Brain microvascular endothelial cell (primary cell): Measurements from ENCODE around the gene ARHGAP6.

Experiments
- DNase-seq: peaks from one replicate; pipeline ENCODE4 v3.0.0-alpha.2; 2020
- H3K27ac ChIP-seq: fragments of 250-450 bp; sonication (Bioruptor Pico); 2 replicates; pipeline ENCODE4 v1.5.1; 2020; ENCODE audit warnings: mild to moderate bottlenecking, moderate library complexity
- H3K27me3 ChIP-seq: fragments of 250-450 bp; sonication (Bioruptor Pico); replicated peaks from 2 replicates; pipeline ENCODE4 v1.5.1; 2020; ENCODE audit warnings: mild to moderate bottlenecking
- H3K36me3 ChIP-seq: fragments of 250-450 bp; sonication (Bioruptor Pico); replicated peaks from 2 replicates; pipeline ENCODE4 v1.5.1; 2020; ENCODE audit warnings: mild to moderate bottlenecking
- H3K4me3 ChIP-seq: 2 replicates; pipeline ENCODE4 v1.5.1; 2011; ENCODE audit warnings: low read depth, mild to moderate bottlenecking, control low read depth, low read length, moderate library complexity
- CTCF ChIP-seq: IDR thresholded peaks from 2 replicates; pipeline ENCODE4 v1.5.1; 2011; ENCODE audit warnings: low read depth, mild to moderate bottlenecking, moderate library complexity, low read length, control low read depth, inconsistent platforms; ENCODE audit errors: missing control alignments
- in situ Hi-C: cut with HindIII; loops from 2 replicates; pipeline ENCODE4 v1.10.0; 2017; ENCODE audit warnings: low sequenced_read_pairs, low pct_ligation_motif_present

The ARHGAP6 gene

GRCh38 chrX:11423949-11424348 is 241.8 kb downstream of the ARHGAP6 start:
- DNase-seq, result no peak
- H3K4me3 ChIP-seq, result no peak overlapping the region
- in situ Hi-C loops, result no loop called here
- TF ChIP-seq CTCF, result no peak
- no peaks in the 10 kb centered on the region for H3K36me3 ChIP-seq
- no peaks in the 10 kb centered on the region for H3K27me3 ChIP-seq
- H3K27ac ChIP-seq, result no peak overlapping the region

- no peak for TF ChIP-seq CTCF
- no peak overlapping the region for H3K4me3 ChIP-seq
- H3K27ac ChIP-seq, result no peak overlapping the region
- DNase-seq, result peak; percentile 72
- H3K27me3 ChIP-seq, result no peaks in the 10 kb centered on the region
- no peaks in the 10 kb centered on the region for H3K36me3 ChIP-seq
- in situ Hi-C loops, result no loop called here
Observed at GRCh38 chrX:11423362-11423818, 242.3 kb downstream of the ARHGAP6 start.

GRCh38 chrX:11422525-11422857 is 243.2 kb downstream of the ARHGAP6 start:
- in situ Hi-C loops, result no loop called here
- Histone ChIP-seq H3K4me3 (no peak overlapping the region), H3K27ac (no peak overlapping the region), H3K27me3 (no peaks in the 10 kb centered on the region), H3K36me3 (no peaks in the 10 kb centered on the region)
- no peak for TF ChIP-seq CTCF
- no peak for DNase-seq

- no peak overlapping the region for H3K27ac ChIP-seq
- TF ChIP-seq CTCF, result no peak
- DNase-seq, result no peak
- no peaks in the 10 kb centered on the region for H3K36me3 ChIP-seq
- H3K27me3 ChIP-seq, result no peaks in the 10 kb centered on the region
- in situ Hi-C loops, result no loop called here
- no peak overlapping the region for H3K4me3 ChIP-seq
Observed at GRCh38 chrX:11421805-11422524, 243.8 kb downstream of the ARHGAP6 start.

GRCh38 chrX:11420851-11421250 is 244.9 kb downstream of the ARHGAP6 start:
- no peak for TF ChIP-seq CTCF

GRCh38 chrX:11419102-11419501 is 246.6 kb downstream of the ARHGAP6 start:
- Histone ChIP-seq H3K27me3 (no peaks in the 10 kb centered on the region), H3K27ac (no peak overlapping the region), H3K36me3 (no peaks in the 10 kb centered on the region), H3K4me3 (no peak overlapping the region)
- DNase-seq, result no peak
- in situ Hi-C loops, result no loop called here
- TF ChIP-seq CTCF, result no peak

More at GRCh38 chrX:11420851-11421250, 244.9 kb downstream of the ARHGAP6 start:
- DNase-seq, result no peak
- Histone ChIP-seq H3K27me3 (no peaks in the 10 kb centered on the region), H3K4me3 (no peak overlapping the region), H3K27ac (no peak overlapping the region), H3K36me3 (no peaks in the 10 kb centered on the region)
- in situ Hi-C loops, result no loop called here
